ENCODE measurements around the gene ALCAM. TPM values are rescaled to one million over a fixed set of nuclear protein-coding genes. Genes with fewer than 3 reads are reported as not detected.

The ALCAM gene
- total RNA-seq, 2 experiments from 2014 or later: 47.7 to 51.3 TPM

DNA sequence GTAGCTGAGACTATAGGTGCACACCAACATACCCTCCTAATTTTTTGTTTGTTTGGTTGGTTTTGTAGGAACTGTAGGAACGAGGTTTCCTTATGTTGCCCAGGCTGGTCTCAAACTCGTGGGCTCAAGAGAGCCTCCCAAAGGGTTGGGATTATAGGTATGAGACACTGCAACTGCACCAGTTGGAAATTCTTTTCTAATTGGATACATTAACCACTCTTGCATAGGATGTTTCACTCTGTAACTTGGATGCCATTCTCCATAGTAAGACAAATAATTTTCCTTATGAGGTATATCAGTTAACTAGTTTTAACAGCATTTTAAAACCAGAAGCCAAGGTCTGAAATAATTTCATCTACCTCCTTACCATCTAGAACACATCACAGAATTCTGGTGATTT lies 6.7 kb upstream of the ALCAM start:
- BruUV-seq (replicated peaks): no TSS peak
- intact Hi-C loops (cut with micrococcal nuclease; ENCODE audit: unreplicated experiment): no loop called here
- Histone ChIP-seq H3K4me1 (ENCODE audit: insufficient read depth, low read length, poor library complexity, severe bottlenecking) (peaks cover 3% of the 10 kb centered on the region), H3K4me2 (ENCODE audit: low read length) (no peak overlapping the region), H3K9me2 (ENCODE audit: insufficient read depth, low read length) (no peaks in the 10 kb centered on the region), H3K36me3 (ENCODE audit: insufficient read depth, low read length) (no peaks in the 10 kb centered on the region), H3K79me2 (ENCODE audit: insufficient read depth, low read depth, low read length) (no peaks in the 10 kb centered on the region), H4K20me1 (ENCODE audit: insufficient read depth, low read length) (no peaks in the 10 kb centered on the region), H2AFZ (ENCODE audit: low read length) (no peak overlapping the region), H3K4me3 (ENCODE audit: low read depth, low read length, poor library complexity, severe bottlenecking) (no peak overlapping the region), H3K9me3 (ENCODE audit: low read length) (no peaks in the 10 kb centered on the region), H3K27ac (ENCODE audit: low read depth, low read length, poor library complexity, severe bottlenecking) (no peak overlapping the region)
- DNase-seq (ENCODE audit: low spot score): no peak
- TF ChIP-seq, protein P1, sequence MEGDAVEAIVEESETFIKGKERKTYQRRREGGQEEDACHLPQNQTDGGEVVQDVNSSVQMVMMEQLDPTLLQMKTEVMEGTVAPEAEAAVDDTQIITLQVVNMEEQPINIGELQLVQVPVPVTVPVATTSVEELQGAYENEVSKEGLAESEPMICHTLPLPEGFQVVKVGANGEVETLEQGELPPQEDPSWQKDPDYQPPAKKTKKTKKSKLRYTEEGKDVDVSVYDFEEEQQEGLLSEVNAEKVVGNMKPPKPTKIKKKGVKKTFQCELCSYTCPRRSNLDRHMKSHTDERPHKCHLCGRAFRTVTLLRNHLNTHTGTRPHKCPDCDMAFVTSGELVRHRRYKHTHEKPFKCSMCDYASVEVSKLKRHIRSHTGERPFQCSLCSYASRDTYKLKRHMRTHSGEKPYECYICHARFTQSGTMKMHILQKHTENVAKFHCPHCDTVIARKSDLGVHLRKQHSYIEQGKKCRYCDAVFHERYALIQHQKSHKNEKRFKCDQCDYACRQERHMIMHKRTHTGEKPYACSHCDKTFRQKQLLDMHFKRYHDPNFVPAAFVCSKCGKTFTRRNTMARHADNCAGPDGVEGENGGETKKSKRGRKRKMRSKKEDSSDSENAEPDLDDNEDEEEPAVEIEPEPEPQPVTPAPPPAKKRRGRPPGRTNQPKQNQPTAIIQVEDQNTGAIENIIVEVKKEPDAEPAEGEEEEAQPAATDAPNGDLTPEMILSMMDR (conservative IDR thresholded peaks at IDR 0.05; ENCODE audit: low read length): no peak
- ChIA-PET POLR2A (interaction anchor here (1.1 to 1.3 kb wide), 2 partner anchors 8 to 22 kb away, joined by 4 to 6 read pairs; no protein-coding TSS in a partner anchor), CTCF (ENCODE audit: unreplicated experiment) (no interaction called here)

DNA sequence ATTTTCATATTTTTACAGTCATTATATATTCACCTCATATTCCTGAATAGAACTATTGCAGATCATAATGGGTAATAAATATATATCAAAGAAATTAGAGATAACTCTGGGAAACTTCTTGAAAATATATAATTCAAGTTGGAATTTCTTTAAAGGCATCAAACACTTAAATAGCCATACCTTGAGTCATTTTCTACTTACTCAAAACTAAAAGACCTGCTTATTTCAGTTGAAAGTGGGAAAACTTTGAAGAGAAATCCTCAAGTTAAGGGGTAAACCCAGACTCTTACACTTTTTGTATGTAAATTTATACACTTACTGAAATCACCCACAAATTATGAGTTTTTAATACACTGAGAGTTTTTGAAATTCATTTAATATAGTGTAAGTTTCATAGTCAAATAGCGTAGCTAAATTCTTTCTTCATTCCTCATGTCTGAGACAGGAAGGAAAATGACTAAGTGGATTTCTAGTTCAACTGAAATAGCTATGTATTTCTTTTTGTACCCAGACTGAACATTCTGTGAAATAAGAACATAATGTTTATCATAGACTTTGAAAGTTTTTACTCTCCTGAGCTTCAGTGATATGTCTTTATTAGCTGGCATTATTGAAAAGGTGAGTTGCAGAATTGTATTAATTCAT lies 4.6 kb upstream of the ALCAM start:
- peaks cover 16% of the 10 kb centered on the region for H3K4me1 ChIP-seq (ENCODE audit: insufficient read depth, low read length, poor library complexity, severe bottlenecking)
- no peak overlapping the region for H2AFZ ChIP-seq (ENCODE audit: low read length)
- intact Hi-C loops (cut with micrococcal nuclease; ENCODE audit: unreplicated experiment): no loop called here
- H3K9me3 ChIP-seq (ENCODE audit: low read length): no peaks in the 10 kb centered on the region
- ChIA-PET CTCF (ENCODE audit: unreplicated experiment) (no interaction called here), POLR2A (interaction anchor here (0.6 to 0.7 kb wide), 2 partner anchors 32 to 181 kb away, joined by 3 read pairs; no protein-coding TSS in a partner anchor)
- H4K20me1 ChIP-seq (ENCODE audit: insufficient read depth, low read length): no peaks in the 10 kb centered on the region
- no peak overlapping the region for H3K27ac ChIP-seq (ENCODE audit: low read depth, low read length, poor library complexity, severe bottlenecking)
- H3K36me3 ChIP-seq (ENCODE audit: insufficient read depth, low read length): no peaks in the 10 kb centered on the region
- no peaks in the 10 kb centered on the region for H3K9me2 ChIP-seq (ENCODE audit: insufficient read depth, low read length)
- no peak overlapping the region for H3K4me2 ChIP-seq (ENCODE audit: low read length)
- H3K4me3 ChIP-seq (ENCODE audit: low read depth, low read length, poor library complexity, severe bottlenecking): no peak overlapping the region
- no peak for DNase-seq (ENCODE audit: low spot score)
- no TSS peak for BruUV-seq (replicated peaks)
- TF ChIP-seq EZH2phosphoT487 (IDR thresholded peaks at IDR 0.05; ENCODE audit: borderline replicate concordance, low read depth, low read length): no peak
- TF ChIP-seq, protein P1 (conservative IDR thresholded peaks at IDR 0.05; ENCODE audit: low read length): no peak
- peaks cover 4% of the 10 kb centered on the region; the same call in 1 of the 2 replicates for H3K79me2 ChIP-seq (ENCODE audit: insufficient read depth, low read depth, low read length)

DNA sequence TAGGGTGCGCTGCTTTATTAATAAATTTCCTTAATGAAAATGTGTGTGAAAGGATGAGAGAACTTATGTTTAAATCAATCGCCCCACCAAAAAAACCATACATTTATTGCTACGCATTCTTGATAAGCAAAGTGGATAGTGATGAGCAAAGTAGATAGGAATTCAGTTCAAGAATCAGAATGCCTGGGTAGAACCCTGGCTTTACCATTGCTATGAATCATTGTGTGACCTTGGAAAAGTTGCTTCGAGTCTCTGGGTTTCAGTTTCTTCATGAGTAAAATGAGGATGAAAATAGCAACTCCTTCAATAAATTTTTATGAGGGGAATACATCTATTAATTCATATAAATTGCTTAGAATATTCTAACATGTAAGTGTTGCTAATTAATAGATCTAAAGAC lies 2.6 kb upstream of the ALCAM start:
- Histone ChIP-seq H3K4me2 (ENCODE audit: low read length) (no peak overlapping the region), H4K20me1 (ENCODE audit: insufficient read depth, low read length) (no peaks in the 10 kb centered on the region), H3K4me3 (ENCODE audit: low read depth, low read length, poor library complexity, severe bottlenecking) (no peak overlapping the region), H3K36me3 (ENCODE audit: insufficient read depth, low read length) (no peaks in the 10 kb centered on the region), H3K79me2 (ENCODE audit: insufficient read depth, low read depth, low read length) (peaks cover 13% of the 10 kb centered on the region; the same call in 1 of the 2 replicates), H3K9me2 (ENCODE audit: insufficient read depth, low read length) (no peaks in the 10 kb centered on the region), H2AFZ (ENCODE audit: low read length) (no peak overlapping the region), H3K4me1 (ENCODE audit: insufficient read depth, low read length, poor library complexity, severe bottlenecking) (peaks cover 16% of the 10 kb centered on the region), H3K27ac (ENCODE audit: low read depth, low read length, poor library complexity, severe bottlenecking) (no peak overlapping the region), H3K9me3 (ENCODE audit: low read length) (no peaks in the 10 kb centered on the region)
- no peak for TF ChIP-seq EZH2phosphoT487 (IDR thresholded peaks at IDR 0.05; ENCODE audit: borderline replicate concordance, low read depth, low read length)
- TF ChIP-seq, protein P1 (conservative IDR thresholded peaks at IDR 0.05; ENCODE audit: low read length): no peak
- DNase-seq (ENCODE audit: low spot score): no peak
- intact Hi-C loops (cut with micrococcal nuclease; ENCODE audit: unreplicated experiment): no loop called here
- CTCF ChIA-PET (ENCODE audit: unreplicated experiment): no interaction called here
- POLR2A ChIA-PET: interaction anchor here (0.5 kb wide), 1 partner anchor 12 kb away, joined by 3 read pairs; no protein-coding TSS in a partner anchor
- no TSS peak for BruUV-seq (replicated peaks)

Data from OCI-LY7 (cell line).